Liver (tissue), 9 donors: ENCODE data around the gene CAMKK1. TPM values are rescaled to one million over a fixed set of nuclear protein-coding genes. Genes with fewer than 3 reads are reported as not detected.

ENCODE experiments used
- DNase-seq: peaks from one replicate; pipeline ENCODE4 v3.0.0-alpha.2; 2017; ENCODE audit warnings: low spot score
- H3K27ac ChIP-seq, 2 donors: one replicate each; pipeline ENCODE4 v1.7.0; 2013; ENCODE audit warnings: inconsistent platforms in 2 of 2, low read length in 2 of 2, control low read depth in 1 of 2, low read depth in 1 of 2, mild to moderate bottlenecking in 1 of 2
- H3K27me3 ChIP-seq, 4 donors: one replicate each; pipeline versions ENCODE4 v1.6.1 to v1.7.0; 2013; ENCODE audit warnings: low read length in 3 of 4, inconsistent platforms in 1 of 4, mild to moderate bottlenecking in 1 of 4, moderate library complexity in 1 of 4; ENCODE audit not compliant: control insufficient read depth in 4 of 4, insufficient read depth in 4 of 4
- H3K36me3 ChIP-seq, 4 donors: one replicate each; pipeline versions ENCODE4 v1.6.1 to v1.7.0; 2013; ENCODE audit warnings: low read length in 3 of 4, mild to moderate bottlenecking in 3 of 4, low read depth in 1 of 4, moderate library complexity in 1 of 4; ENCODE audit not compliant: control insufficient read depth in 4 of 4, insufficient read depth in 3 of 4
- H3K4me1 ChIP-seq, 4 donors: one replicate each; pipeline versions ENCODE4 v1.6.1 to v1.7.0; 2013; ENCODE audit warnings: low read length in 3 of 4, mild to moderate bottlenecking in 3 of 4, moderate library complexity in 1 of 4; ENCODE audit not compliant: control insufficient read depth in 4 of 4, insufficient read depth in 4 of 4
- H3K4me3 ChIP-seq, 3 donors: one replicate each; pipeline versions ENCODE4 v1.6.1 to v1.7.0; 2013; ENCODE audit warnings: low read length in 3 of 3, control low read depth in 1 of 3, low read depth in 1 of 3, mild to moderate bottlenecking in 1 of 3
- H3K9ac ChIP-seq, 2 donors: one replicate each; pipeline ENCODE4 v1.7.0; 2013; ENCODE audit warnings: low read length in 2 of 2, mild to moderate bottlenecking in 2 of 2, moderate library complexity in 2 of 2, control low read depth in 1 of 2, low read depth in 1 of 2
- H3K9me3 ChIP-seq, 4 donors: one replicate each; pipeline versions ENCODE4 v1.6.1 to v1.7.0; 2013; ENCODE audit warnings: low read length in 3 of 4; ENCODE audit not compliant: control insufficient read depth in 4 of 4
- ATF3 ChIP-seq: IDR thresholded peaks from 2 replicates; pipeline ENCODE4 v1.6.1; 2016; ENCODE audit warnings: antibody characterized with exemption
- CTCF ChIP-seq: fragments of 150-350 bp; IDR thresholded peaks from 2 replicates; pipeline ENCODE4 v1.5.1; 2017; ENCODE audit warnings: improper control_type of control experiment, low read depth, low read length; ENCODE audit not compliant: missing input control
- FOXA1 ChIP-seq: IDR thresholded peaks from 2 replicates; pipeline ENCODE4 v1.6.1; 2016; ENCODE audit warnings: antibody characterized with exemption
- FOXA2 ChIP-seq: IDR thresholded peaks from 2 replicates; pipeline ENCODE4 v1.6.1; 2016; ENCODE audit warnings: antibody characterized with exemption
- GABPA ChIP-seq, 2 donors: IDR thresholded peaks in 1 of 2; conservative IDR thresholded peaks in 1 of 2; 2 replicates each; pipeline ENCODE4 v1.6.1; 2016; ENCODE audit warnings: antibody characterized with exemption in 2 of 2, mild to moderate bottlenecking in 1 of 2, moderate library complexity in 1 of 2
- JUND ChIP-seq, 2 donors: IDR thresholded peaks; 2 replicates each; pipeline ENCODE4 v1.6.1; 2016; ENCODE audit warnings: antibody characterized with exemption in 2 of 2
- MAX ChIP-seq: IDR thresholded peaks from 2 replicates; pipeline ENCODE4 v1.6.1; 2016; ENCODE audit warnings: antibody characterized with exemption
- NR2F2 ChIP-seq: IDR thresholded peaks from 2 replicates; pipeline ENCODE4 v1.6.1; 2016; ENCODE audit warnings: antibody characterized with exemption
- REST ChIP-seq: IDR thresholded peaks from 2 replicates; pipeline ENCODE4 v1.6.1; 2016; ENCODE audit warnings: antibody characterized with exemption, mild to moderate bottlenecking
- RXRA ChIP-seq, 2 donors: IDR thresholded peaks; 2 replicates each; pipeline ENCODE4 v1.6.1; 2017 to 2018; ENCODE audit warnings: antibody characterized with exemption in 2 of 2, mild to moderate bottlenecking in 1 of 2
- SP1 ChIP-seq: IDR thresholded peaks from 2 replicates; pipeline ENCODE4 v1.6.1; 2018; ENCODE audit warnings: antibody characterized with exemption, mild to moderate bottlenecking
- TAF1 ChIP-seq: conservative IDR thresholded peaks from 2 replicates; pipeline ENCODE4 v1.6.1; 2016; ENCODE audit warnings: antibody characterized with exemption, mild to moderate bottlenecking
- YY1 ChIP-seq: IDR thresholded peaks from 2 replicates; pipeline ENCODE4 v1.6.1; 2016; ENCODE audit warnings: antibody characterized with exemption, mild to moderate bottlenecking
- ZBTB33 ChIP-seq: IDR thresholded peaks from 2 replicates; pipeline ENCODE4 v1.6.1; 2016; ENCODE audit warnings: antibody characterized with exemption
- WGBS: extraction: QIAGEN DNeasy Blood & Tissue Kit; methylation state at CpG from one replicate; pipeline ENCODE4 v1.1.7; 2013; 5-methylcytosine and 5-hydroxymethylcytosine counted together
- polyA plus RNA-seq, 2 donors: library from polyadenylated mRNA; stranded (reverse) in 1 of 2; unstranded in 1 of 2; fragments of 200-250 nt in 1 of 2; fragments of >200 nt in 1 of 2; fragmentation: Nextera tagmentation in 1 of 2; extraction: Ambion mirVana in 1 of 2; gene quantifications; one replicate each; pipeline versions ENCODE4 v1.2.1 to v1.2.3, GENCODE V29; 2013 to 2015
- total RNA-seq, 2 donors: library from RNA; depleted of rRNA; stranded (reverse); fragments of >200 nt; gene quantifications; one replicate each; pipeline ENCODE4 v1.2.3, GENCODE V29; 2014
- donor health status: healthy.
- donor health status: healthy.
- donor health status: healthy.
- donor health status: healthy.
- donor health status: healthy.

CAMKK1 gene
- total and polyA plus RNA-seq, 4 donors: 0.24 to 0.67 (median 0.50) TPM

GRCh38 chr17:3880983-3881382 lies 11.9 kb downstream of the CAMKK1 start:
- Histone ChIP-seq H3K4me1 (peaks cover 0 to under 1% (median 0%) of the 10 kb centered on the region in 4 donors), H3K9ac (no peak overlapping the region), H3K27ac (no peak overlapping the region), H3K27me3 (no peaks in the 10 kb centered on the region), H3K36me3 (no peaks in the 10 kb centered on the region), H3K9me3 (no peaks in the 10 kb centered on the region), H3K4me3 (no peak overlapping the region)
- 90% methylated on average over 7 of the region's 7 CpGs for WGBS
- DNase-seq: no peak
- no peak for TF ChIP-seq ATF3
- no peak for TF ChIP-seq GABPA (IDR thresholded peaks at IDR 0.05 in 1 of 2, conservative IDR thresholded peaks at IDR 0.05 in 1 of 2)
- no peak for TF ChIP-seq FOXA1

- DNase-seq: peak; percentile 46
- H3K4me1 ChIP-seq: no peaks in the 10 kb centered on the region
- no peaks in the 10 kb centered on the region for H3K27me3 ChIP-seq
- H3K27ac ChIP-seq: no peak overlapping the region
- H3K9me3 ChIP-seq: no peaks in the 10 kb centered on the region
- no peak overlapping the region for H3K4me3 ChIP-seq
- no peaks in the 10 kb centered on the region for H3K36me3 ChIP-seq
- TF ChIP-seq SP1: no peak
- no peak for TF ChIP-seq NR2F2
- TF ChIP-seq JUND (IDR thresholded peaks at IDR 0.05): no peak
- TF ChIP-seq YY1: no peak
- no peak for TF ChIP-seq REST
- TF ChIP-seq MAX: no peak
- TF ChIP-seq ZBTB33: no peak
- no peak for TF ChIP-seq RXRA (IDR thresholded peaks at IDR 0.05)
- TF ChIP-seq GABPA (IDR thresholded peaks at IDR 0.05 in 1 of 2, conservative IDR thresholded peaks at IDR 0.05 in 1 of 2): no peak
- no peak for TF ChIP-seq FOXA1
- no peak for TF ChIP-seq TAF1
- no peak for TF ChIP-seq FOXA2
- TF ChIP-seq CTCF: no peak
- WGBS: 66% methylated on average over 25 of the region's 25 CpGs
- H3K9ac ChIP-seq: no peak overlapping the region
Observed at GRCh38 chr17:3879591-3880417, 13.0 kb downstream of the CAMKK1 start.
